NCI-H1105 treated with DMSO at 0.1 percent for 48 hours (cell line): ENCODE measurements around the gene LAMTOR4.

Experiments
- DNase-seq: peaks from one replicate; lab custom pipeline; 2025; lab: John Stamatoyannopoulos, UW

The LAMTOR4 gene

GRCh38 chr7:100153708-100154535 is 5.2 kb downstream of the LAMTOR4 start:
- no peak for DNase-seq

- DNase-seq = no peak
Observed at GRCh38 chr7:100154651-100155491, 6.2 kb downstream of the LAMTOR4 start.

- DNase-seq = no peak
Observed at GRCh38 chr7:100155553-100156317, 7.0 kb downstream of the LAMTOR4 start.

- no peak for DNase-seq
Observed at GRCh38 chr7:100156331-100157068, 7.8 kb downstream of the LAMTOR4 start.

GRCh38 chr7:100157069-100157333 is 8.3 kb downstream of the LAMTOR4 start:
- DNase-seq = no peak

GRCh38 chr7:100157334-100158228 is 8.9 kb downstream of the LAMTOR4 start:
- no peak for DNase-seq

GRCh38 chr7:100158229-100159098 is 9.7 kb downstream of the LAMTOR4 start, which contains the start of gene TRAPPC14:
TRAPPC14 (minus strand) TSS chr7:100158723; CDS start chr7:100158499, 224 bp downstream.
- peak; percentile 77 for DNase-seq

- no peak for DNase-seq
Observed at GRCh38 chr7:100159099-100159623, 10.4 kb downstream of the LAMTOR4 start.

- no peak for DNase-seq
Observed at GRCh38 chr7:100160067-100160466, 11.3 kb downstream of the LAMTOR4 start.

GRCh38 chr7:100163006-100163531 is 14.4 kb downstream of the LAMTOR4 start:
- DNase-seq = no peak

- DNase-seq = no peak
Observed at GRCh38 chr7:100163871-100164270, 15.2 kb downstream of the LAMTOR4 start.

- no peak for DNase-seq
Observed at GRCh38 chr7:100166317-100166940, 17.7 kb downstream of the LAMTOR4 start.

- no peak for DNase-seq
Observed at GRCh38 chr7:100166970-100167911, 18.5 kb downstream of the LAMTOR4 start.

GRCh38 chr7:100167912-100168323 is 19.2 kb downstream of the LAMTOR4 start:
- DNase-seq = peak; percentile 55

GRCh38 chr7:100169147-100169850 is 20.6 kb downstream of the LAMTOR4 start:
- DNase-seq = peak; percentile 9

GRCh38 chr7:100170101-100170897 is 21.6 kb downstream of the LAMTOR4 start:
- no peak for DNase-seq
